H9 (cell line): ENCODE data around the gene FXYD7. TPM values are rescaled to one million over a fixed set of nuclear protein-coding genes. Genes with fewer than 3 reads are reported as not detected.

Experiments
- DNase-seq: peaks from one replicate; pipeline ENCODE4 v3.0.0-alpha.2; 2017
- H2AFZ ChIP-seq: one replicate; pipeline ENCODE4 v1.6.1; 2013; ENCODE audit warnings: mild to moderate bottlenecking, low read length, control low read depth, moderate library complexity
- H2AK5ac ChIP-seq: 2 replicates; pipeline ENCODE4 v1.6.1; 2013; ENCODE audit warnings: low read length, control low read depth, mixed read lengths; ENCODE audit not compliant: insufficient read length
- H2BK120ac ChIP-seq: one replicate; pipeline ENCODE4 v1.6.1; 2013; ENCODE audit warnings: low read depth, mild to moderate bottlenecking, low read length, control low read depth, inconsistent platforms; ENCODE audit not compliant: poor library complexity, severe bottlenecking
- H2BK12ac ChIP-seq: 2 replicates; pipeline ENCODE4 v1.6.1; 2013; ENCODE audit warnings: low read length, control low read depth, mixed read lengths, low read depth; ENCODE audit not compliant: insufficient read length
- H2BK15ac ChIP-seq: 2 replicates; pipeline ENCODE4 v1.6.1; 2013; ENCODE audit warnings: low read depth, low read length, control low read depth
- H2BK20ac ChIP-seq: one replicate; pipeline ENCODE4 v1.6.1; 2013; ENCODE audit warnings: low read depth, mild to moderate bottlenecking, low read length, control low read depth, inconsistent platforms; ENCODE audit not compliant: poor library complexity, severe bottlenecking
- H2BK5ac ChIP-seq: 2 replicates; pipeline ENCODE4 v1.6.1; 2013; ENCODE audit warnings: low read length, control low read depth, mixed read lengths; ENCODE audit not compliant: insufficient read length
- H3K14ac ChIP-seq: 2 replicates; pipeline ENCODE4 v1.6.1; 2013; ENCODE audit warnings: low read length, control low read depth; ENCODE audit not compliant: insufficient read depth
- H3K18ac ChIP-seq: 2 replicates; pipeline ENCODE4 v1.6.1; 2013; ENCODE audit warnings: low read depth, mild to moderate bottlenecking, mixed read lengths, low read length, control low read depth; ENCODE audit not compliant: insufficient read length
- H3K23ac ChIP-seq: 2 replicates; pipeline ENCODE4 v1.6.1; 2013; ENCODE audit warnings: low read length, control low read depth, mixed read lengths, low read depth; ENCODE audit not compliant: insufficient read length
- H3K23me2 ChIP-seq: 2 replicates; pipeline ENCODE4 v1.6.1; 2013; ENCODE audit warnings: low read depth, mild to moderate bottlenecking, mixed read lengths, low read length, control low read depth; ENCODE audit not compliant: insufficient read length, poor library complexity, severe bottlenecking
- H3K27ac ChIP-seq: 2 replicates; pipeline ENCODE4 v1.5.1; 2013; ENCODE audit warnings: low read length, control low read depth, mixed read lengths, low read depth; ENCODE audit not compliant: insufficient read length
- H3K27me3 ChIP-seq: 2 replicates; pipeline ENCODE4 v1.6.1; 2013; ENCODE audit warnings: low read length, control low read depth, inconsistent platforms; ENCODE audit not compliant: insufficient read depth
- H3K4ac ChIP-seq: 2 replicates; pipeline ENCODE4 v1.6.1; 2013; ENCODE audit warnings: low read depth, mild to moderate bottlenecking, control low read depth, inconsistent platforms, low read length, moderate library complexity
- H3K4me1 ChIP-seq: 2 replicates; pipeline ENCODE4 v1.6.1; 2013; ENCODE audit warnings: low read length, control low read depth, inconsistent platforms; ENCODE audit not compliant: insufficient read depth
- H3K4me2 ChIP-seq: 2 replicates; pipeline ENCODE4 v1.6.1; 2013; ENCODE audit warnings: low read length, control low read depth, mixed read lengths; ENCODE audit not compliant: insufficient read length, insufficient read depth
- H3K56ac ChIP-seq: 2 replicates; pipeline ENCODE4 v1.6.1; 2013; ENCODE audit warnings: low read depth, mild to moderate bottlenecking, mixed read lengths, low read length, control low read depth; ENCODE audit not compliant: insufficient read length
- H3K79me1 ChIP-seq: 2 replicates; pipeline ENCODE4 v1.6.1; 2013; ENCODE audit warnings: low read depth, mild to moderate bottlenecking, moderate library complexity, low read length, control low read depth, inconsistent platforms; ENCODE audit not compliant: insufficient read depth, poor library complexity, severe bottlenecking
- H3K79me2 ChIP-seq: 2 replicates; pipeline ENCODE4 v1.6.1; 2013; ENCODE audit warnings: low read length, control low read depth, inconsistent platforms; ENCODE audit not compliant: insufficient read depth
- H3K9ac ChIP-seq: 2 replicates; pipeline ENCODE4 v1.6.1; 2013; ENCODE audit warnings: low read length, control low read depth, mixed read lengths; ENCODE audit not compliant: insufficient read length; ENCODE audit errors: extremely low read depth
- H3K9me3 ChIP-seq: one replicate; pipeline ENCODE4 v1.6.1; 2013; ENCODE audit warnings: low read depth, low read length, inconsistent platforms; ENCODE audit not compliant: control insufficient read depth
- H3T11ph ChIP-seq: one replicate; pipeline ENCODE4 v1.6.1; 2013; ENCODE audit warnings: mild to moderate bottlenecking, low read length, control low read depth, inconsistent platforms
- H4K20me1 ChIP-seq: one replicate; pipeline ENCODE4 v1.6.1; 2013; ENCODE audit not compliant: control insufficient read depth, insufficient read length, insufficient read depth
- H4K5ac ChIP-seq: 2 replicates; pipeline ENCODE4 v1.6.1; 2013; ENCODE audit warnings: low read depth, mild to moderate bottlenecking, mixed read lengths, low read length, control low read depth; ENCODE audit not compliant: insufficient read length
- H4K8ac ChIP-seq: replicated peaks from 2 replicates; pipeline ENCODE4 v1.6.1; 2013; ENCODE audit warnings: low read length, control low read depth, mixed read lengths, low read depth; ENCODE audit not compliant: insufficient read length
- H4K91ac ChIP-seq: 2 replicates; pipeline ENCODE4 v1.6.1; 2013; ENCODE audit warnings: low read depth, mild to moderate bottlenecking, moderate library complexity, mixed read lengths, low read length, control low read depth; ENCODE audit not compliant: insufficient read length
- H3K27ac Mint-ChIP-seq, 3 experiments: 2 replicates in 2 of 3; 3 replicates in 1 of 3; pipeline ENCODE4 v1.8.0; 2020 to 2021; ENCODE audit warnings: mixed read lengths in 3 of 3, mild to moderate bottlenecking in 1 of 3, moderate library complexity in 1 of 3
- H3K27me3 Mint-ChIP-seq: 2 replicates; pipeline ENCODE4 v1.8.0; 2021; ENCODE audit warnings: low read depth, mild to moderate bottlenecking, moderate library complexity, mixed read lengths
- H3K36me3 Mint-ChIP-seq, 3 experiments: 2 replicates in 2 of 3; 3 replicates in 1 of 3; pipeline ENCODE4 v1.8.0; 2020 to 2021; ENCODE audit warnings: low read depth in 3 of 3, mixed read lengths in 3 of 3; ENCODE audit not compliant: insufficient read depth in 1 of 3
- H3K4me1 Mint-ChIP-seq, 2 experiments: 2 replicates each; pipeline ENCODE4 v1.8.0; 2020; ENCODE audit warnings: mixed read lengths in 2 of 2
- H3K4me3 Mint-ChIP-seq, 2 experiments: 2 replicates in 1 of 2; 3 replicates in 1 of 2; pipeline ENCODE4 v1.8.0; 2020 to 2021; ENCODE audit warnings: mild to moderate bottlenecking in 2 of 2, mixed read lengths in 2 of 2, moderate library complexity in 1 of 2
- H3K9me3 Mint-ChIP-seq, 2 experiments: 2 replicates in 1 of 2; 3 replicates in 1 of 2; pipeline ENCODE4 v1.8.0; 2020; ENCODE audit warnings: mild to moderate bottlenecking in 2 of 2, mixed read lengths in 2 of 2, moderate library complexity in 1 of 2
- WGBS: extraction: QIAGEN DNeasy Blood & Tissue Kit; methylation state at CpG from one replicate; pipeline ENCODE4 v1.1.7; 2013; ENCODE audit warnings: missing lambda C conversion rate, low lambda C conversion rate, mixed read lengths; ENCODE audit not compliant: insufficient read length; ENCODE audit errors: extremely low coverage; 5-methylcytosine and 5-hydroxymethylcytosine counted together
- total RNA-seq: library from RNA; stranded (reverse); gene quantifications from 2 replicates; pipeline ENCODE4 v1.2.1, GENCODE V29; 2021
- TF ChIP-seq, protein P1 (sequence below): fragments of 200-600 bp; sonication (generic); conservative IDR thresholded peaks from 3 replicates; pipeline ENCODE4 v1.8.0; 2021; ENCODE audit warnings: antibody characterized with exemption, mild to moderate bottlenecking

FXYD7 gene
- total RNA-seq, 1 experiment from 2014 or later: 9.0 TPM

DNA sequence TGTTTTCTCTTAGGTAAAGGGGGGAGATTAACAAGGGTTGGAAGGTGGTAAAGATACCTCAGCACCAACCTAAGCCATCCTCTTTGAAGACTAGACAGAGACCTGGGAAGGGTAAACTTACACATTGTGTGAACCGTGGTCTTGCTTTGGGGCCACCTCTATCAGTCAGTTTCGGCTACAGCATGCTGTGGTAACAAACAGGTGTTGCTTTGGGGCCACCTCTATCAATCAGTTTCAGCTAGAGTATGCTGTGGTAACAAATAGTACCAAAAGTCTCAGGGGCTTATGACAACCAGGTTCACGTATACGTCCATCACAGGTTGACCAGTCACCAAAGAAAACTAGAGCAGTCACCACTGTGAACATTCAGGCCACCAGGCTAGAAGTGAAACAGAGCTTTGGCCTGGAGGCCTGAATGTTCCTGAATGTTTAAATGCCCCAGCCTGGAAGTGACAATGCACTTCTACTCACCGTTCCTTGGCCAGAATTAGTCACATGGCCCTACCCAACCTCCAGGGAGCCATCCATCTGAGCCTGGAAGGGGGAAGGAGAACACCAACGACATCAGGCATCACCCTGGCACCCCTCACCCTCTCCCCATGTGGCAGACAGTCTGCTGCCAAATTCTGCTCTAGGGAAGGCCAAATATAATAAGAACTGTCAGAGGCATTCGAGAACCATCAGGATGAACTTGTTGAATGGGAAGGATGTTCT, 3.8 kb downstream of the FXYD7 start:
- Histone ChIP-seq H3K4me2 (no peak overlapping the region), H3K79me1 (no peaks in the 10 kb centered on the region), H3K79me2 (no peaks in the 10 kb centered on the region), H2AK5ac (no peak overlapping the region), H3K27ac (no peak overlapping the region), H2BK15ac (no peak overlapping the region), H4K91ac (no peak overlapping the region), H3K9ac (no peak overlapping the region), H2BK20ac (no peak overlapping the region), H3K27me3 (no peaks in the 10 kb centered on the region; the same call in 1 of the 2 replicates), H3K23me2 (peaks cover 18% of the 10 kb centered on the region), H3K18ac (no peak overlapping the region), H3T11ph (no peak overlapping the region), H2AFZ (no peak overlapping the region), H2BK12ac (no peak overlapping the region), H3K23ac (no peak overlapping the region), H3K9me3 (no peaks in the 10 kb centered on the region), H4K5ac (no peak overlapping the region), H3K4ac (no peak overlapping the region), H2BK120ac (no peak overlapping the region), H3K4me1 (peaks cover 10% of the 10 kb centered on the region; the same call in 1 of the 2 replicates), H3K14ac (no peak overlapping the region), H4K20me1 (no peaks in the 10 kb centered on the region), H4K8ac (no peak overlapping the region), H2BK5ac (no peak overlapping the region), H3K56ac (no peak overlapping the region)
- DNase-seq: no peak
- Mint-ChIP-seq H3K4me1 (peaks cover 37 to 41% of the 10 kb centered on the region in 2 experiments), H3K4me3 (no peak overlapping the region), H3K27me3 (peaks cover 25% of the 10 kb centered on the region), H3K27ac (no peak overlapping the region), H3K9me3 (no peaks in the 10 kb centered on the region), H3K36me3 (peaks cover 3 to 10% (median 5%) of the 10 kb centered on the region in 3 experiments; a peak in 4 of 7 replicates)
- no CpG with 5 or more reads among the region's 7 CpGs for WGBS
- TF ChIP-seq, protein P1, sequence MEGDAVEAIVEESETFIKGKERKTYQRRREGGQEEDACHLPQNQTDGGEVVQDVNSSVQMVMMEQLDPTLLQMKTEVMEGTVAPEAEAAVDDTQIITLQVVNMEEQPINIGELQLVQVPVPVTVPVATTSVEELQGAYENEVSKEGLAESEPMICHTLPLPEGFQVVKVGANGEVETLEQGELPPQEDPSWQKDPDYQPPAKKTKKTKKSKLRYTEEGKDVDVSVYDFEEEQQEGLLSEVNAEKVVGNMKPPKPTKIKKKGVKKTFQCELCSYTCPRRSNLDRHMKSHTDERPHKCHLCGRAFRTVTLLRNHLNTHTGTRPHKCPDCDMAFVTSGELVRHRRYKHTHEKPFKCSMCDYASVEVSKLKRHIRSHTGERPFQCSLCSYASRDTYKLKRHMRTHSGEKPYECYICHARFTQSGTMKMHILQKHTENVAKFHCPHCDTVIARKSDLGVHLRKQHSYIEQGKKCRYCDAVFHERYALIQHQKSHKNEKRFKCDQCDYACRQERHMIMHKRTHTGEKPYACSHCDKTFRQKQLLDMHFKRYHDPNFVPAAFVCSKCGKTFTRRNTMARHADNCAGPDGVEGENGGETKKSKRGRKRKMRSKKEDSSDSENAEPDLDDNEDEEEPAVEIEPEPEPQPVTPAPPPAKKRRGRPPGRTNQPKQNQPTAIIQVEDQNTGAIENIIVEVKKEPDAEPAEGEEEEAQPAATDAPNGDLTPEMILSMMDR: no peak
